Natural killer cell (primary cell): ENCODE data around the gene ASCC2. TPM values are rescaled to one million over a fixed set of nuclear protein-coding genes. Genes with fewer than 3 reads are reported as not detected.

Experiments used
- ATAC-seq, 3 donors: fragments of 150-1000 bp in 2 of 3; fragments of 200-7000 bp in 1 of 3; cut with Tn5 transposase; 1 replicate in 1 of 3; 2 replicates in 2 of 3; pipeline ENCODE4 v1.10.0; 2021; ENCODE audit warnings: mild to moderate bottlenecking in 2 of 3, moderate library complexity in 2 of 3
- DNase-seq, 2 donors: peaks; one replicate each; pipeline versions ENCODE4 v3.0.0 to v3.0.0-alpha.2; 2013 to 2021; ENCODE audit warnings: mixed read lengths in 1 of 2
- H3K27ac ChIP-seq: one replicate; pipeline ENCODE4 v1.5.1; 2013; ENCODE audit warnings: mild to moderate bottlenecking, low read length
- H3K27me3 ChIP-seq: one replicate; pipeline ENCODE4 v1.6.1; 2013; ENCODE audit warnings: low read length; ENCODE audit not compliant: control insufficient read depth, insufficient read depth
- H3K36me3 ChIP-seq: one replicate; pipeline ENCODE4 v1.6.1; 2013; ENCODE audit warnings: low read length; ENCODE audit not compliant: control insufficient read depth, insufficient read depth
- H3K4me1 ChIP-seq: one replicate; pipeline ENCODE4 v1.6.1; 2013; ENCODE audit warnings: low read length; ENCODE audit not compliant: control insufficient read depth, insufficient read depth
- H3K4me3 ChIP-seq: one replicate; pipeline ENCODE4 v1.5.1; 2013; ENCODE audit warnings: low read length
- H3K9me3 ChIP-seq: one replicate; pipeline ENCODE4 v1.6.1; 2013; ENCODE audit warnings: low read length; ENCODE audit not compliant: control insufficient read depth, insufficient read depth
- H3K27ac Mint-ChIP-seq, 2 donors: one replicate each; pipeline ENCODE4 v1.8.0; 2022; ENCODE audit warnings: mild to moderate bottlenecking in 2 of 2, mixed read lengths in 2 of 2, moderate library complexity in 1 of 2
- H3K27me3 Mint-ChIP-seq, 2 donors: one replicate each; pipeline ENCODE4 v1.8.0; 2022; ENCODE audit warnings: low read depth in 2 of 2, mixed read lengths in 2 of 2
- H3K36me3 Mint-ChIP-seq: one replicate; pipeline ENCODE4 v1.8.0; 2022; ENCODE audit warnings: mixed read lengths
- H3K4me1 Mint-ChIP-seq, 2 donors: one replicate each; pipeline ENCODE4 v1.8.0; 2022; ENCODE audit warnings: mixed read lengths in 2 of 2
- H3K4me3 Mint-ChIP-seq: one replicate; pipeline ENCODE4 v1.8.0; 2022; ENCODE audit warnings: mild to moderate bottlenecking, moderate library complexity, mixed read lengths
- H3K9me3 Mint-ChIP-seq, 2 donors: one replicate each; pipeline ENCODE4 v1.8.0; 2022; ENCODE audit warnings: mixed read lengths in 2 of 2
- CTCF ChIP-seq: fragments of 200-600 bp; IDR thresholded peaks from one replicate; pipeline ENCODE4 v1.8.0; 2022; ENCODE audit warnings: antibody characterized with exemption
- WGBS: methylation state at CpG from one replicate; pipeline ENCODE4 v1.1.7; 2013; ENCODE audit warnings: missing lambda C conversion rate; ENCODE audit not compliant: insufficient coverage; 5-methylcytosine and 5-hydroxymethylcytosine counted together
- intact Hi-C: fragments of 100-400 bp; cut with micrococcal nuclease; formaldehyde crosslinking; loops from one replicate; pipeline ENCODE4 v1.14.2; 2022
- total RNA-seq, 4 donors: library from RNA; stranded (reverse); fragments of 120-200 nt in 1 of 4; gene quantifications; one replicate each; pipeline versions ENCODE4 v1.2.3 to v1.2.4, GENCODE V29; 2013 to 2022

ASCC2 gene
- total RNA-seq, 3 donors from 2014 or later (not counting 1 experiment from before 2014, with no cell fraction given): 102 to 130 (median 128) TPM

GRCh38 chr22:29751669-29752068 lies 86.4 kb downstream of the ASCC2 start:
- Mint-ChIP-seq H3K27ac (peak overlapping the region; percentile 69 to 77), H3K9me3 (no peaks in the 10 kb centered on the region), H3K27me3 (no peaks in the 10 kb centered on the region), H3K4me3 (no peak overlapping the region), H3K36me3 (no peaks in the 10 kb centered on the region), H3K4me1 (peaks cover 28 to 44% of the 10 kb centered on the region in 2 donors)
- ATAC-seq: no peak
- TF ChIP-seq CTCF: no peak
- Histone ChIP-seq H3K27me3 (no peaks in the 10 kb centered on the region), H3K4me3 (no peak overlapping the region), H3K27ac (no peak overlapping the region), H3K4me1 (peaks cover 18% of the 10 kb centered on the region), H3K9me3 (no peaks in the 10 kb centered on the region), H3K36me3 (peaks cover 18% of the 10 kb centered on the region)
- DNase-seq: no peak
- intact Hi-C loops: no loop called here
- 100% methylated on average over 2 of the region's 2 CpGs for WGBS

DNA sequence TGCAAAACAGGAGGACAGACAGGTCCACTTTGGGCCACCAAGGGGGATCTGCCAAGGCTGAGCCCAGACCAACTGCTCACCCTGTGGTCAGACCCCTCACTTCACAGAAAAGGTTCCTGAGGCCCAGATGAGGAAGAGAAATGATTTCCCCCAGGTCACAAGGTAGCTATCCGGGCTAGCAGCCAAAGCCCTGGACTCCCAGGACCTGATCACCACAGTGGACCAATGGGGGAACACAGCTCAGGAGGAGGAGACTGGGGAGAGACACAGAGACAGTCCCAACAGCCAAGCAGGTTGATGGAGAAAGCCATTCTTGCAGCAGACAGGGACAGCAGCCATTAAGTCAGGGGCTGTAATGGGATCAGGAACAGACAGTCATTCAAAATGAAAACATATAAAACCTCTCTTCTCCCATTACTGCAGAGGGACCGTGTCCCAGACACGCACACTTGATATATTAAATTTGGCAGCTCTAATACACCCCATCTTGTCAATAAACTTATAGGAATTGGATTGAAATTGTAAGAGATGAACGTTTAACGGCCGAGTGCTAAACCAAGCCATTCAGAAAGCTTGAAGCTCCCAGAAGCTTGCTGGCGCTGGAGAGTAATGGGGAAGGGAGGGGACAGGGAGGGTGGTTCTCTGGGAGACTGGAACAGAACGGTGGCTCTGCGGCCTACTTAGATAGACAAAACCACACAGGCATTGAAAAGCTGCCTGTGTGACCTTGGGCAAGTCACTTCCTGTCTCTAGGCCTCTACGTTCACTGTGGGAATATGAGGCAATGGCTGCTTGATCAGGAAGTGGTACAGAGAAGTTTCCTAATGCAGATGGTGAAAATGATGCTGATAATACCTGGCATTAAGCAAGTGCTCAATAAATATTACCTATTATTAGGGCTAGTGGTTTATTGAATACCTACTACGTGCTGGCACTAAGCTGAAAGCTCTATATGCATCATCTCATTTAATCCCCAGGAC lies 87.2 kb downstream of the ASCC2 start:
- 71% methylated on average over 10 of the region's 11 CpGs for WGBS
- no peaks in the 10 kb centered on the region for H3K9me3 Mint-ChIP-seq

DNA sequence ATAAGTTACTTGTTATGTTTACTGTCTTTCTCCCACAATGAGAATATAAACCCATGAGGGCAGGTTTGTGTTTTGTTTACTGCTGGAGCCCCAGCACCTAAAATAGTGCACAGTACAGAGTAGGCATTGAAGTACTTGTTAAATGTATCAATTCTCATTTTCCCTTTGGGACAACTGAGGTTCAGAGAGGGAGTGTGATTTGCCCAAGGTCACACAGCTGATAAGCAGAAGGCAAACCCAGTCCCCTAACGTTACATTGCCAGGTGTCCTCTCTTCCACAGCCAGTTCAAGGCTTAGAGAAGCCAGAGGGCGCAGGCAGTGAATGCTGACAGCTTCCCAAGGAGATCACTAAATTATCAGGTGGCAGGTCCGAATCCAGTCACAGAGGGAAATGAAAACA lies 88.0 kb downstream of the ASCC2 start:
- H3K27ac Mint-ChIP-seq: peak overlapping the region; percentile 69 to 77
- H3K27ac ChIP-seq: no peak overlapping the region
- H3K4me3 ChIP-seq: no peak overlapping the region
- no peak for TF ChIP-seq CTCF
- peaks cover 25% of the 10 kb centered on the region for H3K36me3 ChIP-seq
- no peaks in the 10 kb centered on the region for H3K9me3 ChIP-seq
- DNase-seq (no peak), ATAC-seq (no peak)
- WGBS: 94% methylated on average over 3 of the region's 3 CpGs
- no peak overlapping the region for H3K4me3 Mint-ChIP-seq
- intact Hi-C loops: no loop called here
- H3K4me1 ChIP-seq: peaks cover 18% of the 10 kb centered on the region
- H3K27me3 Mint-ChIP-seq: no peaks in the 10 kb centered on the region
- peaks cover 6% of the 10 kb centered on the region for H3K36me3 Mint-ChIP-seq
- no peaks in the 10 kb centered on the region for H3K27me3 ChIP-seq
- peaks cover 23 to 35% of the 10 kb centered on the region in 2 donors for H3K4me1 Mint-ChIP-seq
- H3K9me3 Mint-ChIP-seq: no peaks in the 10 kb centered on the region

More for the DNA sequence above, 87.2 kb downstream of the ASCC2 start:
- Mint-ChIP-seq H3K4me3 (no peak overlapping the region), H3K36me3 (peaks cover under 1% of the 10 kb centered on the region), H3K27me3 (no peaks in the 10 kb centered on the region), H3K4me1 (peaks cover 26 to 43% of the 10 kb centered on the region in 2 donors), H3K27ac (peak overlapping the region; percentile 69 to 77)
- H3K27ac ChIP-seq: peak overlapping the region; percentile 24
- peaks cover 21% of the 10 kb centered on the region for H3K36me3 ChIP-seq
- peaks cover 18% of the 10 kb centered on the region for H3K4me1 ChIP-seq
- TF ChIP-seq CTCF: no peak
- ATAC-seq (peak; percentile 31 to 74 (median 60)), DNase-seq (peak in 1 of 2 donors; percentile 58)
- intact Hi-C loops: no loop called here
- H3K9me3 ChIP-seq: no peaks in the 10 kb centered on the region
- H3K4me3 ChIP-seq: no peak overlapping the region
- no peaks in the 10 kb centered on the region for H3K27me3 ChIP-seq
